C4-2B (cell line): ENCODE data around the gene ITGA5.

Source experiments
- CTCF ChIP-seq: fragments of 450-650 bp; conservative IDR thresholded peaks from 2 replicates; pipeline ENCODE4 v1.5.1; 2017; ENCODE audit warnings: mild to moderate bottlenecking
- ZFX ChIP-seq: fragments of 450-650 bp; IDR thresholded peaks from 2 replicates; pipeline ENCODE4 v1.6.1; 2017

GRCh38 chr12:54379398-54380201 lies 39.5 kb downstream of the ITGA5 start:
- no peak for TF ChIP-seq ZFX
- TF ChIP-seq CTCF: peak; percentile 100
